Measurements from ENCODE around the gene NANS. TPM values are rescaled to one million over a fixed set of nuclear protein-coding genes. Genes with fewer than 3 reads are reported as not detected.

Gene NANS
- total RNA-seq, 1 donor from 2014 or later = 73.6 TPM

GRCh38 chr9:98049288-98050072 lies 7.1 kb upstream of the NANS start:
- no peak for TF ChIP-seq CTCF (IDR thresholded peaks at IDR 0.05; ENCODE audit: insufficient read depth, low read length, poor library complexity, severe bottlenecking)
- DNase-seq (ENCODE audit: low read depth) = no peak

GRCh38 chr9:98050351-98050750 lies 6.2 kb upstream of the NANS start:
- Histone ChIP-seq H3K27me3 (ENCODE audit: control insufficient read depth, insufficient read depth, low read length) (no peaks in the 10 kb centered on the region), H3K4me3 (ENCODE audit: low read depth, low read length) (no peak overlapping the region)
- TF ChIP-seq CTCF (IDR thresholded peaks at IDR 0.05; ENCODE audit: insufficient read depth, low read length, poor library complexity, severe bottlenecking) = no peak

More at GRCh38 chr9:98049288-98050072, 7.1 kb upstream of the NANS start:
- H3K36me3 ChIP-seq (ENCODE audit: control insufficient read depth, insufficient read depth, low read length) = no peaks in the 10 kb centered on the region
- H3K27me3 ChIP-seq (ENCODE audit: control insufficient read depth, insufficient read depth, low read length) = no peaks in the 10 kb centered on the region
- H3K4me3 ChIP-seq (ENCODE audit: low read depth, low read length) = no peak overlapping the region

GRCh38 chr9:98054376-98054951 lies 2.1 kb upstream of the NANS start:
- Histone ChIP-seq H3K4me3 (ENCODE audit: low read depth, low read length) (no peak overlapping the region), H3K36me3 (ENCODE audit: control insufficient read depth, insufficient read depth, low read length) (no peaks in the 10 kb centered on the region), H3K27me3 (ENCODE audit: control insufficient read depth, insufficient read depth, low read length) (no peaks in the 10 kb centered on the region)
- TF ChIP-seq CTCF (IDR thresholded peaks at IDR 0.05; ENCODE audit: insufficient read depth, low read length, poor library complexity, severe bottlenecking) = no peak
- no peak for DNase-seq (ENCODE audit: low read depth)

More at GRCh38 chr9:98050351-98050750, 6.2 kb upstream of the NANS start:
- no peaks in the 10 kb centered on the region for H3K36me3 ChIP-seq (ENCODE audit: control insufficient read depth, insufficient read depth, low read length)
- DNase-seq (ENCODE audit: low read depth) = no peak

- H3K4me3 ChIP-seq (ENCODE audit: low read depth, low read length) = peak overlapping the region; percentile 69
- no peaks in the 10 kb centered on the region for H3K27me3 ChIP-seq (ENCODE audit: control insufficient read depth, insufficient read depth, low read length)
- no peak for TF ChIP-seq CTCF (IDR thresholded peaks at IDR 0.05; ENCODE audit: insufficient read depth, low read length, poor library complexity, severe bottlenecking)
- H3K36me3 ChIP-seq (ENCODE audit: control insufficient read depth, insufficient read depth, low read length) = peaks cover 2% of the 10 kb centered on the region
- no peak for DNase-seq (ENCODE audit: low read depth)
Observed at GRCh38 chr9:98057138-98057799, 737 bp downstream of the NANS start.

- no peak for DNase-seq (ENCODE audit: low read depth)
- Histone ChIP-seq H3K4me3 (ENCODE audit: low read depth, low read length) (no peak overlapping the region), H3K27me3 (ENCODE audit: control insufficient read depth, insufficient read depth, low read length) (no peaks in the 10 kb centered on the region), H3K36me3 (ENCODE audit: control insufficient read depth, insufficient read depth, low read length) (peaks cover 2% of the 10 kb centered on the region)
- no peak for TF ChIP-seq CTCF (IDR thresholded peaks at IDR 0.05; ENCODE audit: insufficient read depth, low read length, poor library complexity, severe bottlenecking)
Observed at GRCh38 chr9:98062161-98062560, 5.6 kb downstream of the NANS start.
